Vagina (tissue), 2 donors: ENCODE data around the gene CDC34.

Experiments used
- POLR2AphosphoS5 ChIP-seq, 2 donors: sonication (generic); formaldehyde crosslinking; IDR thresholded peaks; one replicate each; pipeline ENCODE4 v1.9.0; 2017; ENCODE audit warnings: antibody characterized with exemption in 2 of 2, mild to moderate bottlenecking in 2 of 2, low read depth in 1 of 2; ENCODE audit not compliant: insufficient read depth in 1 of 2
- TF ChIP-seq, protein P1 (sequence below), 3 experiments: fragments of 450-650 bp in 2 of 3; fragments of 200-600 bp in 1 of 3; sonication (generic) in 1 of 3; IDR thresholded peaks; one replicate each; pipeline ENCODE4 v1.5.1; 2017 to 2019; ENCODE audit warnings: antibody characterized with exemption in 3 of 3, mild to moderate bottlenecking in 2 of 3, moderate library complexity in 2 of 3

DNA sequence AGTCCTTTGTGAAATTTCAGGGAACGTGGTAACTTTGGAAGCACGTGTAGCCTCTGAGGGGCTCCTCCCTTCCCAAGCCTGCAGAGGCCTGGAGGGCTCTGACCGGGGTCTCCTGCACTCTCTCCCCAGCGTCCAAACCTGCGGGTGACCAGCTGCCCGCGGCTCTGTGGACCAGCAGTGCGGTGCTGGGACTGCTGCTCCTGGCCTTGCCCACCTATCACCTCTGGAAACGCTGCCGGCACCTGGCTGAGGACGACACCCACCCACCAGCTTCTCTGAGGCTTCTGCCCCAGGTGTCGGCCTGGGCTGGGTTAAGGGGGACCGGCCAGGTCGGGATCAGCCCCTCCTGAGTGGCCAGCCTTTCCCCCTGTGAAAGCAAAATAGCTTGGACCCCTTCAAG, 26.9 kb upstream of the CDC34 start:
- TF ChIP-seq, protein P1, sequence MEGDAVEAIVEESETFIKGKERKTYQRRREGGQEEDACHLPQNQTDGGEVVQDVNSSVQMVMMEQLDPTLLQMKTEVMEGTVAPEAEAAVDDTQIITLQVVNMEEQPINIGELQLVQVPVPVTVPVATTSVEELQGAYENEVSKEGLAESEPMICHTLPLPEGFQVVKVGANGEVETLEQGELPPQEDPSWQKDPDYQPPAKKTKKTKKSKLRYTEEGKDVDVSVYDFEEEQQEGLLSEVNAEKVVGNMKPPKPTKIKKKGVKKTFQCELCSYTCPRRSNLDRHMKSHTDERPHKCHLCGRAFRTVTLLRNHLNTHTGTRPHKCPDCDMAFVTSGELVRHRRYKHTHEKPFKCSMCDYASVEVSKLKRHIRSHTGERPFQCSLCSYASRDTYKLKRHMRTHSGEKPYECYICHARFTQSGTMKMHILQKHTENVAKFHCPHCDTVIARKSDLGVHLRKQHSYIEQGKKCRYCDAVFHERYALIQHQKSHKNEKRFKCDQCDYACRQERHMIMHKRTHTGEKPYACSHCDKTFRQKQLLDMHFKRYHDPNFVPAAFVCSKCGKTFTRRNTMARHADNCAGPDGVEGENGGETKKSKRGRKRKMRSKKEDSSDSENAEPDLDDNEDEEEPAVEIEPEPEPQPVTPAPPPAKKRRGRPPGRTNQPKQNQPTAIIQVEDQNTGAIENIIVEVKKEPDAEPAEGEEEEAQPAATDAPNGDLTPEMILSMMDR (IDR thresholded peaks at IDR 0.05), result no peak
- TF ChIP-seq POLR2AphosphoS5 (IDR thresholded peaks at IDR 0.05; ENCODE audit: insufficient read depth in 1 of 2, low read depth in 1 of 2), result no peak
